Gastrocnemius medialis (tissue), 4 donors: ENCODE results near the gene TERT. TPM values are rescaled to one million over a fixed set of nuclear protein-coding genes. Genes with fewer than 3 reads are reported as not detected.

Experiments
- ATAC-seq, 2 donors: fragments of 150-250 bp; one replicate each; pipeline ENCODE4 v1.9.1; 2016
- DNase-seq, 2 donors: peaks; one replicate each; pipeline ENCODE4 v3.0.0-alpha.2; 2019
- H3K27ac ChIP-seq, 4 donors: fragments of 200-600 bp; sonication (generic); 1 replicate in 1 of 4; 2 replicates in 3 of 4; pipeline ENCODE4 v1.5.1; 2016 to 2018; ENCODE audit warnings: mild to moderate bottlenecking in 2 of 4, moderate library complexity in 1 of 4
- H3K27me3 ChIP-seq, 3 donors: fragments of 200-600 bp; sonication (generic) in 2 of 3; 1 replicate in 1 of 3; 2 replicates in 2 of 3; pipeline versions ENCODE4 v1.5.1 to v1.6.0; 2016 to 2019; ENCODE audit warnings: mild to moderate bottlenecking in 1 of 3, moderate library complexity in 1 of 3
- H3K36me3 ChIP-seq, 2 donors: fragments of 200-600 bp; sonication (generic) in 1 of 2; one replicate each; pipeline ENCODE4 v1.5.1; 2017 to 2018
- H3K4me1 ChIP-seq, 2 donors: fragments of 200-600 bp; sonication (generic) in 1 of 2; one replicate each; pipeline ENCODE4 v1.5.1; 2016 to 2017; ENCODE audit warnings: mild to moderate bottlenecking in 2 of 2
- H3K4me3 ChIP-seq, 4 donors: fragments of 200-600 bp; sonication (generic) in 3 of 4; 1 replicate in 1 of 4; 2 replicates in 3 of 4; pipeline ENCODE4 v1.5.1; 2016 to 2019; ENCODE audit warnings: mild to moderate bottlenecking in 2 of 4
- H3K9me3 ChIP-seq, 3 donors: fragments of 200-600 bp; sonication (generic) in 2 of 3; 1 replicate in 1 of 3; 2 replicates in 2 of 3; pipeline ENCODE4 v1.5.1; 2016 to 2019
- POLR2A ChIP-seq, 2 donors: fragments of 450-650 bp; IDR thresholded peaks; one replicate each; pipeline ENCODE4 v1.6.1; 2017; ENCODE audit warnings: antibody characterized with exemption in 2 of 2, mild to moderate bottlenecking in 2 of 2, moderate library complexity in 2 of 2
- in situ Hi-C, 4 donors: fragments of 200-750 bp; cut with MboI; loops; one replicate each; pipeline versions ENCODE4 v1.15.0 to v1.8.0; 2017; ENCODE audit warnings: low sequenced_read_pairs in 4 of 4
- intact Hi-C: fragments of 100-400 bp; cut with DNase I; formaldehyde crosslinking; loops from one replicate; pipeline ENCODE4 v1.15.1; 2023; ENCODE audit warnings: low total_unique reads
- total RNA-seq, 4 donors: library from RNA; depleted of rRNA; stranded (reverse); fragments of >200 nt; gene quantifications; one replicate each; pipeline versions ENCODE4 v1.1.0 to v1.2.3, GENCODE V29; 2016
- TF ChIP-seq, protein P1 (sequence below), 5 experiments: fragments of 450-650 bp in 3 of 5; fragments of 200-600 bp in 2 of 5; sonication (generic) in 2 of 5; IDR thresholded peaks in 4 of 5; conservative IDR thresholded peaks in 1 of 5; 1 replicate in 4 of 5; 2 replicates in 1 of 5; pipeline ENCODE4 v1.5.1; 2016 to 2019; ENCODE audit warnings: antibody characterized with exemption in 5 of 5, mild to moderate bottlenecking in 3 of 5, moderate library complexity in 3 of 5

TERT gene
- total RNA-seq, 4 donors from 2014 or later, result not detected

GRCh38 chr5:1219098-1219767 lies 75.6 kb downstream of the TERT start:
- intact Hi-C loops, result no loop called here
- no peak overlapping the region for H3K4me3 ChIP-seq
- no peaks in the 10 kb centered on the region for H3K36me3 ChIP-seq
- no peak overlapping the region for H3K27ac ChIP-seq
- peaks cover 0 to 9% (median 2%) of the 10 kb centered on the region in 3 donors for H3K27me3 ChIP-seq
- TF ChIP-seq, protein P1, sequence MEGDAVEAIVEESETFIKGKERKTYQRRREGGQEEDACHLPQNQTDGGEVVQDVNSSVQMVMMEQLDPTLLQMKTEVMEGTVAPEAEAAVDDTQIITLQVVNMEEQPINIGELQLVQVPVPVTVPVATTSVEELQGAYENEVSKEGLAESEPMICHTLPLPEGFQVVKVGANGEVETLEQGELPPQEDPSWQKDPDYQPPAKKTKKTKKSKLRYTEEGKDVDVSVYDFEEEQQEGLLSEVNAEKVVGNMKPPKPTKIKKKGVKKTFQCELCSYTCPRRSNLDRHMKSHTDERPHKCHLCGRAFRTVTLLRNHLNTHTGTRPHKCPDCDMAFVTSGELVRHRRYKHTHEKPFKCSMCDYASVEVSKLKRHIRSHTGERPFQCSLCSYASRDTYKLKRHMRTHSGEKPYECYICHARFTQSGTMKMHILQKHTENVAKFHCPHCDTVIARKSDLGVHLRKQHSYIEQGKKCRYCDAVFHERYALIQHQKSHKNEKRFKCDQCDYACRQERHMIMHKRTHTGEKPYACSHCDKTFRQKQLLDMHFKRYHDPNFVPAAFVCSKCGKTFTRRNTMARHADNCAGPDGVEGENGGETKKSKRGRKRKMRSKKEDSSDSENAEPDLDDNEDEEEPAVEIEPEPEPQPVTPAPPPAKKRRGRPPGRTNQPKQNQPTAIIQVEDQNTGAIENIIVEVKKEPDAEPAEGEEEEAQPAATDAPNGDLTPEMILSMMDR (IDR thresholded peaks at IDR 0.05 in 4 of 5, conservative IDR thresholded peaks at IDR 0.05 in 1 of 5), result no peak
- no peak for TF ChIP-seq POLR2A (IDR thresholded peaks at IDR 0.05)
- H3K4me1 ChIP-seq, result no peaks in the 10 kb centered on the region
- no peaks in the 10 kb centered on the region for H3K9me3 ChIP-seq
- in situ Hi-C loops, result no loop called here
- no peak for ATAC-seq
- DNase-seq, result no peak

- in situ Hi-C loops, result no loop called here
- no peak overlapping the region for H3K27ac ChIP-seq
- intact Hi-C loops, result no loop called here
- no peak overlapping the region for H3K4me3 ChIP-seq
- no peak for ATAC-seq
- no peaks in the 10 kb centered on the region for H3K9me3 ChIP-seq
- H3K36me3 ChIP-seq, result no peaks in the 10 kb centered on the region
- no peaks in the 10 kb centered on the region for H3K4me1 ChIP-seq
- H3K27me3 ChIP-seq, result peaks cover 0 to 9% (median 2%) of the 10 kb centered on the region in 3 donors
- no peak for TF ChIP-seq POLR2A (IDR thresholded peaks at IDR 0.05)
- TF ChIP-seq, protein P1 (IDR thresholded peaks at IDR 0.05 in 4 of 5, conservative IDR thresholded peaks at IDR 0.05 in 1 of 5), result no peak
- DNase-seq, result no peak
Measured at GRCh38 chr5:1218351-1219080, 76.4 kb downstream of the TERT start.

GRCh38 chr5:1217596-1218206 lies 77.2 kb downstream of the TERT start:
- no peak for ATAC-seq
- Histone ChIP-seq H3K27me3 (peaks cover 0 to 9% (median 2%) of the 10 kb centered on the region in 3 donors), H3K9me3 (no peaks in the 10 kb centered on the region), H3K4me1 (no peaks in the 10 kb centered on the region), H3K36me3 (no peaks in the 10 kb centered on the region), H3K27ac (no peak overlapping the region), H3K4me3 (no peak overlapping the region)
- in situ Hi-C loops (no loop called here), intact Hi-C loops (no loop called here)
- no peak for DNase-seq
- TF ChIP-seq, protein P1 (IDR thresholded peaks at IDR 0.05 in 4 of 5, conservative IDR thresholded peaks at IDR 0.05 in 1 of 5), result no peak
- TF ChIP-seq POLR2A (IDR thresholded peaks at IDR 0.05), result no peak

GRCh38 chr5:1216918-1217295 lies 78.0 kb downstream of the TERT start:
- Histone ChIP-seq H3K36me3 (no peaks in the 10 kb centered on the region), H3K27me3 (peaks cover 0 to 9% (median 2%) of the 10 kb centered on the region in 3 donors), H3K4me1 (no peaks in the 10 kb centered on the region), H3K4me3 (no peak overlapping the region), H3K9me3 (no peaks in the 10 kb centered on the region), H3K27ac (no peak overlapping the region)
- DNase-seq (no peak), ATAC-seq (no peak)
- in situ Hi-C loops (no loop called here), intact Hi-C loops (no loop called here)
- TF ChIP-seq POLR2A (IDR thresholded peaks at IDR 0.05), result no peak
- TF ChIP-seq, protein P1 (IDR thresholded peaks at IDR 0.05 in 4 of 5, conservative IDR thresholded peaks at IDR 0.05 in 1 of 5), result no peak
